CD4-positive, alpha-beta T cell treated with Interleukin-15 for 1 hour (primary cell): Measurements from ENCODE around the gene GSE1.

ENCODE experiments used
- DNase-seq: peaks from one replicate; pipeline ENCODE4 v3.0.0-alpha.2; 2020

The GSE1 gene

DNA sequence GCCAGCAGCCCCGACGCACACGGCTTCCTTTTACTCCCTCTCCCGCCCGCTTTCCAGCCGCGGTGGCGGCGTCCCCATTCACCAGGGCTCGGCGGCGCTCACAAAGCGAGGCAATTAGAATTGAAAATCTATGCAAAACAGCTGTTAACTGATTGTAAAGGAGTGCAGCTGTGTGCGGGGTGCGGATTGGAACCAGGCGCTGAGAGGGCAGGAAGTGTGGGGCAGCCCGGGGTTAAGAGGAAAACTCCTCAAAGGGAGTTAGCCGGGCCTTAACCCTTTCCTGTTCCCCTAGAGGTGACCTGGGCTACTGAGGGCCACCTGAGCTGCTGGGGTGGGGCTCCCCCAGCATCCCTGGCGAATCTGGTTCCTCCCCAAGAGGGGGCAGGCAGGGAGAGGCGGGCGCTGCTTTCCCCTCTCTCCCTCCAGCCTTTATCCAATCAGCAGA is 5.8 kb upstream of the GSE1 start:
- DNase-seq: no peak

DNA sequence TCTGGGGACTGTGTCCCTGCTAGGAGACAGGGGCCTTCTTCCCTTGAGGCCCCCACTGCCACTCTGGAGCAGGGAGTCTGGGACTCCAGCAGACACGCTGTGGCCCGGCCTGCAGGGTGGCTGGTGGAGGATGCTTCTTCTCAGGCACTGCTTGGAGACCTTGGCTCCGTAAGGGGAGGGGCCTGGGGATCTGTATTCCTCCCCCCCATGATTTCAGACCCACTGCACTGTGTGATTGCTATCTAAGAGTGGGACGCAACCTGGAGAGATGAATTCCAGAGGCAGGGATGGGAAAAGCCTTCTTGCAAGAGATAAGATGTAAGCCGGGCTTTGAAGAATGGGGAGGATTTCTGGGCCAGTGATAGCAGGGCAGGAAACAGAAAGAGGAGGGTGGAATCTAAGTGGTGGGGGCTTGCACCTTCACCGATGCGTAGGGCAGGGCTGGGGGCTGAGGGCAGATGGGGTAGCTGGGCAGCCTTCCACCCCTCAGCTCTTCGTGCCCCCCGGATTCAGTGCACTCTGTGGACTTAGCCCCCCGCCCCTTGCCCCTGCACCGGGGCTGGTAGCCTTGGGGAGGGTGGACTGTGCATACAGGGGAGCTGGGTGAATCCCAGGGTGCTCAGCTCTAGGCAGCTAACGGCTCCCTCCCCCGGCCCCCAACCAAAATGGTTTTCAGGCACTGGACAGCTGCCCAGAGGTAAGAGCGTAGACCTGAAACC is 5.2 kb upstream of the GSE1 start:
- no peak for DNase-seq

DNA sequence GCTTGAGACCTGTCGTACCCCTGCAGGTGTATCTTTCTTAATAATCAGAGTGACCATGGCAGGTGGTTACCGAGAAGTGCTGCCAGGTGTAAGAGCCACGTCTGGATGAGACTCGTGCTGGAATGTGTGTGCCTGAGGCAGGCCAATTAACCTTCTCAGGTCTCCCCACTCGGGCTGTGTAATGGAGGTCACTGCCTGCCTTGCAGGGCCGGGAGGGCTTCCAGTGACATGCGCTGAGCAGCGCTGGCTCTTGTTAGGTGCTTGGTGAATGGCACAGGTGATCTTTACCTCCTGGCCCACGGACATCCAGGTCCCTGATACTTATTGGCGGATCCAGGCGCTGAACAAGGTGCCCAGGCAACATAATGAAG is 4.6 kb upstream of the GSE1 start:
- DNase-seq: no peak

DNA sequence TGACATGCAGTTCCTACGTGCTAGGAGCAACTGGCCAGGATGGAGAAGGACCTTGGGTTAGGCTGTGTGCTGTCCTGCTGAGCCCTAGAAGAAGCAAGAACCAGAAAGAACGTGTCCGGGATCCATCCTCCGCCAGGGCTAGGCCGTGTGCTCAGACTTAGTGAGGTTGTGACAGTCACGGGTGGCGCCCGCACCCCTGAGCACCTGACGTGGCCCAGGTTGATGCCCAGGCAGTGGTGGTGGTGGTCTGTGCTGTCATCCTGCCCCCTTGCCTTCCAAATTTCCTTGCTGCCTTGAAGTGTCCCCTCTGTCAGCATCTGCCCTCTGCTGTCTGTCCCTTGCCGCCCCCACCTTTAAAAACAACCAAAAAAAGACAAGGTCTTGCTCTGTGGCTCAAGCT is 4.2 kb upstream of the GSE1 start:
- DNase-seq: no peak

DNA sequence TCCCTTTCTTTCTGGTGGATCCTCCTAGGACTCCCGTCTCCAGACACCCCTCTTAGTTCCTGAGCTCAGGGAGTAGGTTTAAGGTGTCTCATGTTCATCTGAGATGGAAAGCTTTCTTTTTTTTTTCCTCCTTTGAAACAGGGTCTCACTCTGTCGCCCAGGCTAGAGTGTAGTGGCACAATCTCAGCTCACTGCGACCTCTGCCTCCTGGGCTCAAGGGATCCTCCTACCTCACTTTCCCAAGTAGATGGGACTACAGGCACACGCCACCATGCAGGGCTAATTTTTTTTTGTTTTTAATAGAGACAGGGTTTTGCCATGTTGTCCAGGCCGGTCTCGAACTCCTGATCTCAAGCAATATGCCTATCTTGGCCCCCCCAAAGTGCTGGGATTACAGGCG is 3.6 kb upstream of the GSE1 start:
- DNase-seq: no peak

DNA sequence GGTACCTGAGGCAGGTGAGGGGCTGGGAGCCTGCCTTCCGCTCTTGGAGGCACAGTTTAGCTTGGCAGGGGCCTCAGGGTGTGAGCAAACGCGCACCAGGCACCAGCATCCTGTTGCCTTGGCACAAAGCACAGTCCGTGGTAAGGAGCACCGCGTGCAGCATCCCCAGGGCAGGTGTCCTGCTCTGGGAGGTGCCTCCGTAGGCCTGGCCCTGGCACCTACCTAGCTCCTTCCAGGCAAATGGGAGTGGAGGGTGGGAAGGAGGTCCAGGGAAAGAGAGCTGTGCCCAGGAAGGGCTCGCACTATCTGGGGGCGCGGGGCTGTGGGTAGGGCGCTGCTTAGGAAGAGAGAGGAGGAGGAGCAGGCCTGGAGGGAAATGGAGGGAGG is 3.1 kb upstream of the GSE1 start:
- DNase-seq: no peak

DNA sequence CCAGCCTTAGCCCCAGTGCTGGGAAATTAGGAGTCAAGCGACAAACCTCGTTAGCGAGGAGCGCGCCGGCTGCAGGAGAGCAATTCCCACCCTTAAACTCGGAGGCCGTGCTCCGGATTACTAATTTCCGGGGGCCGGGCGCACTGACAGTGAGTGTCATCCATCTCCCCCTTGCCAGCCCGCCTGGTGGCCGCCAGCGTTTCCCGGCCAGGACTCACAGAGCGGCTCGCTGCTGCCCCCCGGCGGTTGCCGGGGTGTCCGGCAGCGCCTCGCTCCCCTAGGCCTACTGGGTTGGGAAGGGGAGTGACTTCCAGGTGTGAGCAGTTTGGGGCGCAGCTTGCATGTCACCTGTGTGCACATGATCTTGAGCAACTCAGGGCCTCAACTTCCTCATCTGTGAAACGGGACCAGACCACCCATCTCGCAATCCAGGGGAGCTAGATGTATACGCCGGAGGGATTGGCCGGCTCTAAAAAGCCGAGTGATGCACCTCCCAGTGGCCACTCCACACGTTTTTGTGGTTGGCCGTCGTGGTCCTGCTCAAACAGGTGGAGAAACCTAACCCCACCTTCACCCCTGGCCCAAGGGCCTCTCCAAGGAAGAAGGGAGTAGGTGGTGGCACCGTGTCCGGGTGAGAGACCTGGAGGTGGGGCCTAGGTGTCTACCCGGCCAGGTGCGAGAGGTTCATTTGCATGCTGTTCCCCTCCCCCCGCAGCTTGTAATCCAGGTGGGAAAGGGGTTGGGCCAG is 2.5 kb upstream of the GSE1 start:
- peak; percentile 85 for DNase-seq

DNA sequence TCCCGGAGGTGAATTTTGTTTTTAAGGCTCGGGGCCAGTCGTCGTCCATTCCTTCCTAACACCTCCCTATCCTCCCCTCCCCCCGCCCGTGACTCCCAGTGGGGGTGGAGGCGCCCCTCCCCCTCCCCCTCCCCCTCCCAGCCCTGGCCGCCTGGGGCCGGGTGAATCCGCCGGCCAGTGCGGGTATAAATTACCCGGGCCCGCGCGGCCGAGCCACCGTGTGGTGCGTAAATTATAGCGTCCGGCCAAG is 2.0 kb upstream of the GSE1 start:
- no peak for DNase-seq

DNA sequence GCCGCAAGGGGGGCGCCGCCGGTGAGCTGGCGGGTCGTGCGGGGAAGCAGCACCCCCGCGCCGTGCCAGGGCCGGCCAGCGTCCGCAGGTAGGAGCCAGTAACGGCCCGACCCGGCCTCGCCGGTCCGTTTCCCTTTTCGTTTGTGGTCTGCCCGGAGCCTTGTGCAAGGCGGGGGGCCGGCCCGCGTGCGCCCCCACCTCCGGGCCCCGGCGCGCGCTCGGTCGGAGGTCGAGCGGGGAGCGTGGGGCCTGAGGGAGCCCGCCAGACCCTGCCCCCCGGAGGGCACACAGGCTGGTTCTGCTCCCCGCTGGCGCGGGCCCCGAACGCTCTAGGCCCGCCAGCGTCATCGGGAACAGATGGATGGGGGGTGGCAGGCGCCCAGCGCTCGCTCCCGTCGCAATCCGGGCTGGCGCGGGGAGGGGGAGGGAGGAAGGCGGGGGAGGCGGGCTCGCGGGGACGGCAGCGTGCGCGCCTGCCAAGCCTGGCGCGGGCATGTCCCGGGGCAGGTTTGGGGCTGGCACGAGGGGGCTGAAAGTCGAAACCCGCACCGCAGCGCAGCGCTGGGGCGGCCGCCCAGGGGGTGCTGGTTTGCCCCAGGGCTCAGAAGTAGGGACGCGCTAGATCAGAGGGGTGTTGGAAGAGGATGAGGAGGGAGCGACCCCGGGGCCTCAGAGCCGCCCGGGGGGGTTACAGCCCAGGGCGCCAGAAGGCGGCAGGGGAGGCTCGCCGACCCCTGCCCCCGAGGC is 1.5 kb upstream of the GSE1 start:
- peak; percentile 34 for DNase-seq

DNA sequence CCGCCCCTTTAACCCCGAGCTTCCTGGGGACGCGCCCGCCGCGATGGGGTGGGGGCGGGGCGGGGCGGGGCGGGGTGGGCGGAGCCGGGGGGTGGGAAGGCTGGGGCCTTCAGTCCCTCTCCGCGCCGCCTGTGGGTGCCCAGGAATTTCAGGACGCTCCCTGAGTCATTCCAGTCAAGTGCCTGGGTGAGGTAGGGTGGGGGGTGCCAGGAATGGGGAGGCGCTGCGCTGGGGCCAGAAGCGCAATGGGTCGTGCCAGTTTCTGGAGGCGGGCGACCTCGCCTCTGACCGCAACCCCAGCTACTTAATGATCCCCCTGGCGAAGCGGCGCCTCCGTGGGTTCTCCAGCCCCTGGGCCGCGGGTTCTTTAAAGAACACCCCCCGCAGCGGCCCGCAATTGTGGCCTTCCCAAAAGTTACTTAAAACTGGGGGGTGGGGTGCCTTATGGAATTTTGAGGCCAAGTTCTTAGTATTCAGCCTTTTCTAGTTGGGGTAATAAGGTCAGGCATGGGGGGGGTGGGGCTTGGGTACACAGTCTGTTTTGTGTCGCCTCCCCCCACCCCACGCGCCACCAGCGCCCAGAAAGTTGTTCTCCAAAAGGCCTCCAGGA is 826 bp upstream of the GSE1 start:
- no peak for DNase-seq

DNA sequence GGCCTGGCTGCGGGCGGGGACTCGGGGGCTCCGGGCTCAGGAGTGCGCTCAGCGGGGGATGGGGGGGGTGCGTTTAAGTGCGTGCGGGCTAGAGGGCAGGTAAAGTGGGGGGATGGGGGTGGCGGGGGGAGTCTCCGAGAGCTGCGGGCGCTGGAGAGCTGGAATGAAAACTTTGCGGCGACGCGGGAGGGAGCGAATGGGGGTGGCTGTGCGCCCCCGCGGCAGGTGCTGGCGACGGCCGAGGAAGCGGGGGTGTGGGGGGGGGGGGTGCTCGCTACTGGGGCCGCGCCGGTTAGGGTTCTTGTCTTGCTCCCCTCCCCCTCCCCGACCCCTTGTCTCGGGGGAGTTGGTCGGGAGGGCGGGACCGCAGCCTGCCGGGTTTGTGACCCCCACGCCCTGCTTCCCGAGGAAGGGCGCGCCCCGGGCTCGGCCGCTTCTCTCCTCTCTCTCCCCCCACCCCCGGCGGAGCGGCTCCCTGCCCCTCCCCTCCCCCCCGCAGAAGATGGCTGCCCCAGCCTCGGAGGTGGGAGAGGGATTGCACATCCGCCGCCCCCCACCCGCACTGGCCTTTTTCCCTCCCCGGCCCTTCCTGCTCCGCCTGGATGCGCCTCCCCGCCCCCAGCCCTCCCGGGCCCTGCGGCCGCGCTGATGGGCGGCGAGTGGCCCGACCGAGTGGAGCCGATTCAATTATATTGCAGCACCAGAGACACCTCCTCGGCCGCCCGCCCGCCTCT is 649 bp downstream of the GSE1 start:
- no peak for DNase-seq

DNA sequence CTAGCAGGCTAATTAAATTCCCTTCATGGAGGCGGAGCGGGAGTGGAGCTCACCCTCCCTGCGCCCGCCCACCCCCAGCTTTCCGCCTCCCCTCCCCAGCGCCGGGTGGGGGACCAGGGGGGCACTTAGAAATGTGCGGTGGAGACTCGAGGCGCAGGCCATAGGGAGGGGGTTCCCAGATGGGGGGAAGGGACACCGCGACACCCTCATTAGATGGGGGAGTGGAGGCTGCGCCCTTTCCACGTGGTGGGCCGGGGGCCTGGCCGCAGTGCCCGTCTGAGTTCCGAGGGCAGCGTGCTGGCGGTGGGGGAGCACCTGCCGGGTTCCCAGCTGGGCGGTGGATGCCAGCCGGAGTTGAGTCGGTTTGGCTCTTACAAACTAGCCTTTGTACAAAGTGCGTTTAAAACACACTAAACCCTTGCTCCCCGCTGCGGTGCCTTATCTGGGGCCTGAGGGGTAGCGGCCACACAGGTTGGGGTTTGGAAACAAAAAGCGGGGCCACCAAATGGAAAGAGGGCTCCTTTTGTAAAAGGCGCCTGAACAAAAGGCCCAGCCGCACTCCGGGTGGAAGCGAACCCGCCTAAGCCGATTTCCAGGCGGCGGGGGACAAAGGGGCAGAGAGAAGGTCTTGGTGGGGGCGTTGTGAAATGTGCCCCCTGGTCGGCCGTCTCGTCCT is 1.4 kb downstream of the GSE1 start:
- DNase-seq: no peak

DNA sequence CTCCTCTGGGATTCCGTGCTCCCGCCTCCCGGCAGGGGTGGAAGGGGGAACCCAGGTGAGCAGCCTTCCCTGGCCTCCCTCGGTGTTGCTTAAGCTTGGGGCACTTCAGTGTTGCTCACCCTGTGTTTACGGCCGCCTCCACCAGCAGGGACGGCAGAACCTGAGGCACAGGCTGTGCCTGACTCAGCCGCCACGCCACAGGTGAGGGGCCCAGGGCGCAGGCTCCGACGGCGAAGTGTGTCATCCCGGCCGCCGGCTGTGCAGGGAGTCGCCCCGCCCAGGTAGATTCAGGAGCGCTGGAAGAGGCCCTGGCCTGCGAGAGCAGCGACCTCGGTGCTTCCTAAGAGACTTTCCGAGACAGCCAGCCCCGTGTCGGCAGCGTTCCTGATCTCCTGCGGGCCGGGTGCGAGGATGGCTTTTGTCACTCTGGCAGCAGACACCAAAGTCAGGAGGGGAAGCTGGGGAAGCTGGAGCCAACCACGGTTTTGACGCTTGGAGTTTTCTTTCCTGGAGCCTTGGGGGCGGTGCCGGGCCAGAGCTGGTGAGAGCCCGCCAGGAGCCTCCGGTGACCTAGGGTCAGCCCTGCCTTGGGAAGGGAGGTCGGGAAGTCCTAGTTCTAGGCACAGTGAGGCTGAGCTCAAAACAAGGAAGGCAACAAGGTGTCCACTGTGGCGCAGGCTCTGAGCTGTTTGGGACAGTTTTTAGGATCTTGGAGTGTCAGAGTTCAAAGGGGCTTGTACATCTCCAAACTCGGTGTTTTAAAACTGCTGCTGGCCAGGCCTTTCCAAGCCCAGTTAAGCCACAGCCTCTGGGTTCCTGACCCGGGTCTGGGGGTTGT is 2.1 kb downstream of the GSE1 start:
- no peak for DNase-seq

DNA sequence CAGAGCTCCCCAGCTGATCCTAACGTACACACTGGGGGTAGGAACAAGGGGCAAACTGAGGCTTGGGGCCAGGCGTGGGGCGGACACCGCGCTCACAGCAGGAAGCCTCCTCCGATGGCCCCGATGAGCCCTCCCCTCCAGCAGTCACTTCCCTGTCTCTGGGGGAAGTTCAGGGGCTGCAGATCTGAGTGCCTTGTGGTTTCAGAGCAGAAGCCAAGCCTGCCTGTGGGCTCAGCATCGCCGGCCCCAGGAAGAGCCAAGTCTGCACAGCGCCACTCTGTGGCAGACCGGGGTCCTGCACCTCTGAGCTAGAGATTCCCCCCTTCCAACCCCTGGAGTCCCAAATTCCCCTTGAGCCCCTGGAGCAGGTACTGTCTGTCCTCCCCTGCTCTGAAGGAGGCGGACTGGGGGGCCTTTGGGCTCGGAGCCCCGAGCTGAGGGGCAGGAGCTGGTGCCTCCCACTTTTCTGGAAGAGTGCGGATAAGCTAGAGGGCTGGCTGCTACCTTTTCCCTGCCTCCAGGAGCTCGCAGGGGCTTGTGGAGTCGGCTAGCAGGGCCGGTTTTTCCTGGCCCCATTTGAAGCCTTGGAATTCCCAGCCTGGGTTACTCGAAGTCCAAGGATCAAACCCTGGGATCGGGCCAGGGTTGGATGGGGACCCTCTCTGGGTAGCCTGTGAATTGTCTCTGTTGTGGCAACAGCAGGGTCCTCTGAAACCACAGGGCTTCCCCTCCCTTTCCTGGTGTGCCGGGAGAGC is 2.9 kb downstream of the GSE1 start:
- peak; percentile 87 for DNase-seq

DNA sequence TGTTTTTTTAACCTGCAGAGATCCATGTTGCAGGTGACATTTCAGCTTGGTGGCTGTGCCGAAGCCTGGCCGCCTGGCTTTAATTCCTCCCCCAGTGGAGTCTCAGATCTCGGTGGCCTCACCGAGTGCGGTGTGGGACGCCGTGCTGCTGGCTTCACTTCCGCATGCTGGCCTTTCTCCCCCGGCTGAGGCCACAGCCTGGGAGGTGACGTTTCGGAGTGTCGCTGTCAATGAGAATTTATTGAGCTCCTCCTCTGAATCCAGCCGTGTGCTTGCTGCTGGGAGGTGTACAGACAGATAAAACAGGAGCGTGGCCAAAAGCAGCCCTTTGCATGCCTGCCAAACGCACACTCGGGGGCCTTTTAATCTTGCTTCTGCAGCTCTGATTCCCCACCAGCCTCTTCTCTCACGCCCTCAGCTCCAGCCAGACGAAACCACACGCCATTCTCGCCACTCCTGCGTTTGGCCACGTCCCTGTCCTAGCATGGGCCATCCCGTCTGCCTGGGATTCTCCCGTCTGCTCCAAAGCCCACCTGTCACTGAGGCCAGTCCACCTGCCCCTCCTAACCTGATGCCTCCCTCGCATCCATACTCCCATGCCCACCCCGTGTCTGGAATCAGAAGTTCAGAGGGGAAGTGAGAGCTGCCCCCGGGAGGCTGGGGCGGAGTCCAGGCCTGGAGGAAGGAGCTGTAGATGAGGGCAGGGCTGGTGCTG is 3.6 kb downstream of the GSE1 start:
- DNase-seq: peak; percentile 53

DNA sequence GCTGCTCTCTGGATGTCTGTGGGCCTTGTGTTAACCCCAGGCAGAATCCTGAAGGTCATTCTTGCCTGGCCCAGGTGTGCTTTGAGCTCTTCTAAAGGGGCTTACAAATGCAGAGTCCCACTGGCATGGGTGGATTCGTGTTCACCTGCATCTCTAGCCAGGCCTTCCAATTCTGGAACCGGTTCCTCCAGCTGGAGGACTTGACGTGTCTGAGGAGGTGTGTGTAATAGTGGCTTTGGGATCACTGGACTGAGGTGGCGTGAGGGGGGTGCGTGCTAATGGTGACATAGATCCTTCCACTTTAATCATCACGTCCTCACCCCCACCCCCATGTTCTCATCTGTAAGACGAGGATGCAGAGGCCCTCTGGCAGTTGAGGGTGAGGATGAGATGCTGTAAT is 4.8 kb downstream of the GSE1 start:
- DNase-seq: no peak

DNA sequence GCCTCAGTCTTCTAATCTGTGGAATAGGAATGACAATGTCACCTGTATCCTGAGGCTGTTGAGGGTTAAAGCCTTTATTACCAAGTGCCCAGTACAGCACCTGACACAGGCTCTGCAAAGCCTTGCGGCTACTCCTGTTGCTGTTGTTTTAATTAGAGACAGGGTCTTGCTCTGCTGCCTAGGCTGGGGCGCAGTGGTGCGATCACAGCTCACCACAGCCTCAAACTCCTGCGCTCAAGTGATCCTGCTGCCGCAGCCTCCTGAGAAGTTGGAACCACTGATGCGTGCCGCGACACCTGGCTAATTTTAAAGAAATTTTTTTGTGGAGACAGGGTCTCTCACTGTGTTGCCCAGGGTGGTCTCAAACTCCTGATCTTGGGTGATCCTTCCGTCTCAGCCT is 5.4 kb downstream of the GSE1 start:
- no peak for DNase-seq

DNA sequence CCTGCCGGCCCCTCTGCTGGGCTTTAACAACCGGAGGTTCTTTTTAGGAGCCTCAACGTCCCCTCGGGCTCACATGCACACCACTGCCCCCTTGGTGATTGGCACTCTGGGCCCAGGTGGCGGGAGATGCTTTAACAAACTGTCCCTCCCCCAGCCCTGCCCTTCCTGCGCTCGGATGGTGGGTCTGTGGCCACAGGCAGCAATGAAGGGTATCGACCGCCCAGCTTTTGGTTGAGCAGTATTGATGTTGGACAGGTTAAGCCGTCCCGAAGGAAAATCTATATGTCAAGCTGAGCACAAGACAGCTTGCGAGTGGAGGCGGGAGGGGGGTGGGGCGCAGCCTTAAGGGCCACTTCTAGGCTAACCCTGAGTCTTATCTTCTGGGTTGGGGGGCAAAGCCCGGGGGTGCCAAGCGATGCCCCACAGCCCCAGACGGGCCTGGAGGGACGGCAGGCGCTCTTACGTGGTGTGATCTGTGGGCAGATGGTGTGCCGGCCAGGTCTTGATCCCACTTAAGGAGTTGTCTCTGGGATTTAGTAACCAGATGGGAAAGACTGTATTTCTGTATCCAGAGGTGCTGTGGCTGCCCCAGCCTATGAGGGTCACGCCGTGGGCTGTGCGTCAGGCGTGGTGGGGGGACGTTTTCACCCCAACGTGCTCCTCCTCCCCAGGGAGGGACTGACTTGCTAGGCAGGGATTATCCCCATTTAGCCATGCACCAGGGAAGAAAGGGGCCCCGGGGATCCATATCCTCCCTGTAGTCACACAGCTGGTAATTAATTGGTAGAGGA is 6.2 kb downstream of the GSE1 start:
- DNase-seq: no peak

DNA sequence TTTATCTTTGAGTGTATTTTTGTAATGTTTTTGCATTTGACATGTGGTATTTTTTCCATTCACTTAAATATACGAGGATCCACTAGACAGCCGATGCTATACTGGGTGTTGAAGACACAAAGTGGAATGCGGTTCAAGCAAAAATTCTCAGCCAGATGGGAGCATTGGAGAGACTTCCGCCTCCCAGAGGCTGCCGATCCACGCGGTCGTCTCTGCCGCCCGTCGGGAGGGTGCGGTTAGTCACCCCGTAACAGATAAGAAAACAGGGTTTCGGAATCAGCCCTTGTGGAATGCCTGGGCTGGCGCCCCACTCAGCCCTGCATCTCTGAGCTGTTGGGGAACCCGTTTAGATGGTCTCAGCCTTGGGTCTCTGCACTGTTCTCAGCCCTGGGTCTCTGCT is 7.3 kb downstream of the GSE1 start:
- DNase-seq: no peak
